ENCODE measurements around the gene FOXM1. TPM values are rescaled to one million over a fixed set of nuclear protein-coding genes. Genes with fewer than 3 reads are reported as not detected.
A peak's percentile ranks its signal among the peaks of the same experiment; 100 is the strongest.

Gene FOXM1
- total RNA-seq, 4 donors from 2014 or later: 6.4 to 31.4 (median 11.2) TPM

DNA sequence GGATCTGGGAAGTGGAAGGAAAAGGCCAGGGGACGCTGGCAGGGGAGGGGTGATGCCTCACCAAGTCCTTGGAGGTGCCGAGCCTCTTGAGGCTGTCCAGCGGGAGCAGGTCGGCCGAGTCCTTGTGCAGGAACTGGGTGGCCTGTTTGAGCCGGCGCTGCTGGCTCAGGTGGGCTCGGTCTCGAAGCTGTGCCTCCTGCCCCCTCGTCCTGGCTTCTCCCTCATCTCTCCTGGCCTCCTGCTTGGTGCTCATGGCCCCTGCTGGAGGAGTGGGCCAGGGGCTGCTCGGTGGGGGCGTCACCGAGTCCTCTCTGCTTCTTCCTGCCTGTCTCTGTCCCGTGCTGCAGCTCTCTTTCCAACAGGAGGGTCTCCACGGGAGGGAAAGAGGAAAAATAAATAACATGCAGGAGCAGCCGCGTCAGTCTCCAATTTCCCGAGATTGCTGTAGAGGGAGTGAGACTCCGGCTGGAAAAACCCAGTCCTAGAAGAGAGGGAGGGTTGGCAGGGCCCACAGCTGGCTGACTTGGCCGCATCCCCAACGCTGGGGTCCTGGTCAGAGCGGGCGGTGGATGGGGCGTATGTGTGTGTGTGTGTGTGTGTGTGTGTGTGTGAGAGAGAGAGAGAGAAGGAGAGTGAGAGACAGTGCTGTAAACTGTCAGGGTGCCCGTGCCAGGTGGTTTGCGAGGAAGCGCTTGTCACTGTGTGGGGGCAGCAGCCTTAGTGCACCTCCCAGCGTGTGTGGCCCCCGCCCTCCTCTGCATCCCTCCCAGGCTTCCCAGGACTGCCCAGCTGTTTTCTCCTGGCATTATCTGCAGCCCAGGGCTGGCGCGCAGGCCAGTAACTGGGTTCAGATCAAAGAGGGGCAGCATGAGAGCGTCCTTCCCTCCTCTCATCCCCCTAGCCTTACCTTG lies 42.1 kb downstream of the FOXM1 start, which contains the start of gene NRIP2:
TSS of gene NRIP2 (minus strand) at position 455 of the 911 bp plus-strand sequence. CDS start at position 403, 52 bp downstream.
- Histone ChIP-seq H3K27ac (peak within 1 kb of the TSS in 1 of 4 donors; percentile 9), H3K9me3 (no peaks in the 10 kb centered on the region), H3K27me3 (no peaks in the 10 kb centered on the region), H3K4me3 (peak within 1 kb of the TSS in 1 of 4 donors; percentile 5), H3K4me1 (peaks cover 0 to 9% (median 0%) of the 10 kb centered on the region in 4 donors), H3K36me3 (peaks cover 0 to 11% (median 0%) of the 10 kb centered on the region in 3 donors)
- no peak for DNase-seq
- TF ChIP-seq POLR2A (IDR thresholded peaks at IDR 0.05): no peak
- TF ChIP-seq, protein P1, sequence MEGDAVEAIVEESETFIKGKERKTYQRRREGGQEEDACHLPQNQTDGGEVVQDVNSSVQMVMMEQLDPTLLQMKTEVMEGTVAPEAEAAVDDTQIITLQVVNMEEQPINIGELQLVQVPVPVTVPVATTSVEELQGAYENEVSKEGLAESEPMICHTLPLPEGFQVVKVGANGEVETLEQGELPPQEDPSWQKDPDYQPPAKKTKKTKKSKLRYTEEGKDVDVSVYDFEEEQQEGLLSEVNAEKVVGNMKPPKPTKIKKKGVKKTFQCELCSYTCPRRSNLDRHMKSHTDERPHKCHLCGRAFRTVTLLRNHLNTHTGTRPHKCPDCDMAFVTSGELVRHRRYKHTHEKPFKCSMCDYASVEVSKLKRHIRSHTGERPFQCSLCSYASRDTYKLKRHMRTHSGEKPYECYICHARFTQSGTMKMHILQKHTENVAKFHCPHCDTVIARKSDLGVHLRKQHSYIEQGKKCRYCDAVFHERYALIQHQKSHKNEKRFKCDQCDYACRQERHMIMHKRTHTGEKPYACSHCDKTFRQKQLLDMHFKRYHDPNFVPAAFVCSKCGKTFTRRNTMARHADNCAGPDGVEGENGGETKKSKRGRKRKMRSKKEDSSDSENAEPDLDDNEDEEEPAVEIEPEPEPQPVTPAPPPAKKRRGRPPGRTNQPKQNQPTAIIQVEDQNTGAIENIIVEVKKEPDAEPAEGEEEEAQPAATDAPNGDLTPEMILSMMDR (IDR thresholded peaks at IDR 0.05): no peak

DNA sequence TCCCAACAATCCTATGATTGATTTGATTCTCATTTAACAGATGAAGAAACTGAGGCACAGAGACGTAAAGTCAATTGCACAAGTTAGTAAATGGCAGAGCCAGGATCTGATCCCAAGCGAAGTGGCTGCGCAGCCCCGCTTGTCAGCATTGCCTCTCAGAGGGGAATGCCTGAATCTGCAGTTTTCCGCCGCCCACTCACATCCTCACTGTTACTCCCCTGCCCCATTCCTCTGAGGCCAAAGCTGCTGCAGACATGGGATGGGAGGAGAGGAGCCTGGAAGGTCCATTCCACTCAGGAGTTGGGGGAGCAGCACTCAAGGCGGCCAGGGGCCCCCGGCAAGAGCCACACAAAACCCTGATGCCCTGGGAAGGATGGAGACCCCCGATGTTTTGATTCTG lies 43.2 kb downstream of the FOXM1 start:
- TF ChIP-seq POLR2A (IDR thresholded peaks at IDR 0.05): no peak
- TF ChIP-seq, protein P1 (IDR thresholded peaks at IDR 0.05): no peak
- Histone ChIP-seq H3K27me3 (no peaks in the 10 kb centered on the region), H3K9me3 (no peaks in the 10 kb centered on the region), H3K27ac (no peak overlapping the region), H3K36me3 (peaks cover 0 to 19% (median 0%) of the 10 kb centered on the region in 3 donors), H3K4me1 (peaks cover 0 to 9% (median 0%) of the 10 kb centered on the region in 4 donors), H3K4me3 (no peak overlapping the region)
- no peak for DNase-seq

DNA sequence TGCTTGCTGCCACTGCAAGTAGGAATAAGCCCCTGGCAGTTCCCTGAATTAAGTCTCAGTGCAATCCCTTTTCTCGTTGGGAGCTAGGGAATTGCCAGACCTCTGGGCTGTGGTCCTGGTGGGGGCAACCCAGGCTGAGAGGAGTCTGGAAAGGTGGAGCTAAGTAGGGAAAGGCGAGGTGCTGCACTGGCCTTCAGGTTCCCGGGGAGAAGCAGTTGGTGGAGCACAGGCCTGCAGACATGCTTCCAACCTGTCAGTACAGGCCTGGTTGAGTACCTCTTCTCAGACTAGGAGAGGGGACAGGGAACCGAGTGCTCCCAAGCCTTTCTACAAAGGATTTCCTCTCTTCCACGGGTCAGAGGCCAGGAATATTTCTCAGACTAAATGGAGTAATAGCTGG lies 43.6 kb downstream of the FOXM1 start:
- Histone ChIP-seq H3K36me3 (peaks cover 0 to 24% (median 0%) of the 10 kb centered on the region in 3 donors), H3K9me3 (no peaks in the 10 kb centered on the region), H3K4me1 (peaks cover 0 to 9% (median 0%) of the 10 kb centered on the region in 4 donors), H3K27me3 (no peaks in the 10 kb centered on the region), H3K27ac (no peak overlapping the region), H3K4me3 (no peak overlapping the region)
- no peak for DNase-seq
- TF ChIP-seq, protein P1 (IDR thresholded peaks at IDR 0.05): no peak
- no peak for TF ChIP-seq POLR2A (IDR thresholded peaks at IDR 0.05)

DNA sequence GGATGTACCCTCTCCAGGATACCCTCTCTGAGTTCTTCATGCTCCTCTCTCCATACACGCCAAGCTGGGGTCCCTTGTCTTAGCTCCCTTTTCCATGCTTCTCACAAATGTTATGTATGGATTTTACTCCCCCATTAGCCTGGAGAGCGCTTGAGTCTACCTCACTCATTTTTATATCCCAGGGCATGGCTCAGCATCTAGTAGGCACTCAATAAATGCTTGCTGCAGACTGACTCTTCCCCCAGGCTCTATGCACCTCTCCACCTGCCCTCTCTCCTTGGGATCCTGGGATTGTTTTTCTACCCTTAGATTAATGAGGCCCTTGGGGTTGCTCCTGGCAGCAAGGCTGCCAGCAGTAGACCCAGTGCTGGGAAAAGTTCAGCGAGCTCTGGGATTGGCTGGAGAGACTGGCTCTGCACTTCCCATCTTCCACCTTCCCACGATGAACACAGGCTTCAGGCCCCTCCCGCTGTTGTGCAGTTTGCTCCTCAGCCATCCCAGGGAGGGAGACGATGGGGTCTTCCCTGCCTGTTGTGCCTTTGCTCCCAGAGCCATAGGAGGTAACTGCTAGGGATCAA lies 44.3 kb downstream of the FOXM1 start:
- Histone ChIP-seq H3K4me1 (peaks cover 0 to 9% (median 0%) of the 10 kb centered on the region in 4 donors), H3K9me3 (no peaks in the 10 kb centered on the region), H3K27ac (no peak overlapping the region), H3K27me3 (no peaks in the 10 kb centered on the region), H3K4me3 (no peak overlapping the region), H3K36me3 (peaks cover 0 to 31% (median 0%) of the 10 kb centered on the region in 3 donors)
- no peak for TF ChIP-seq POLR2A (IDR thresholded peaks at IDR 0.05)
- TF ChIP-seq, protein P1 (IDR thresholded peaks at IDR 0.05): no peak
- DNase-seq: no peak

DNA sequence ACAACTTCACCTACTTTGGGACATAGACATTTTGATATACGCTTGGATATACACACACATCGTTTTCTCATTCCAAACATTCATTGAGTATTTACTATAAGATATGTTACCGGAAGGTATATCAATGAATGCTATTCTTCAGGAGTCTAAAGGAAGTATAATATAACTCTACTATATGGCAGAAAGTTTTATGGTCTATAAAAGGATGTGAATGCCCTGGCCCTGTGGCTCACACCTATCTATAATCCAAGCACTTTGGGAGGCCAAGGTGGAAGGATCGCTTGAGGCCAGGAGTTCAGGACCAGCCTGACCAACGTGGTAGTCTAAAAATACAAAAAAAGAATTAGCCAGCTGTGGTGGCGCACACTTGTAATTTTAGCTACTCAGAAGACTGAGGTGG lies 47.7 kb downstream of the FOXM1 start:
- Histone ChIP-seq H3K27ac (no peak overlapping the region), H3K9me3 (no peaks in the 10 kb centered on the region), H3K4me3 (no peak overlapping the region), H3K4me1 (no peaks in the 10 kb centered on the region), H3K27me3 (no peaks in the 10 kb centered on the region), H3K36me3 (peaks cover 0 to 64% (median 0%) of the 10 kb centered on the region in 3 donors)
- no peak for DNase-seq
- TF ChIP-seq POLR2A (IDR thresholded peaks at IDR 0.05): no peak
- TF ChIP-seq, protein P1 (IDR thresholded peaks at IDR 0.05): no peak
